ENCODE data around the gene CACNB1.

DNA sequence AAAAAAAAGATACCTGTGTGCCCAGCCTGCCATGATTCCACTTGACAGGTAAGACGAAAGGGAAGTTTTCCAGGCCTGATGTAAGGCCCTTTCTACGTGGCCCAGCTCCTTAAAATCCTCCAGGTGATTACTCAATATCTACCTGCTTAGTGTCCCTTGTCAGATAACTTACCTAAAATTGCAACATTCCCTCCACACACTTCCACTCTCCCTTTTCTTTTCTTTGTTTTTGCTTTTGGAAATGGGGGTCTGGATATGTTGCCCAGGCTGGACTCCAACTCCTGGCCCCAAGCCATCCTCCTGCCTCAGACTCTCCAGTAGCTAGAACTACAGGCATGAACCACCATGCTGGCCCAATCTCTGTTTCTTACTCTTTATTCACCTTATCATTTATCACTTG is 38.8 kb downstream of the CACNB1 start:
- TF ChIP-seq, protein P1, sequence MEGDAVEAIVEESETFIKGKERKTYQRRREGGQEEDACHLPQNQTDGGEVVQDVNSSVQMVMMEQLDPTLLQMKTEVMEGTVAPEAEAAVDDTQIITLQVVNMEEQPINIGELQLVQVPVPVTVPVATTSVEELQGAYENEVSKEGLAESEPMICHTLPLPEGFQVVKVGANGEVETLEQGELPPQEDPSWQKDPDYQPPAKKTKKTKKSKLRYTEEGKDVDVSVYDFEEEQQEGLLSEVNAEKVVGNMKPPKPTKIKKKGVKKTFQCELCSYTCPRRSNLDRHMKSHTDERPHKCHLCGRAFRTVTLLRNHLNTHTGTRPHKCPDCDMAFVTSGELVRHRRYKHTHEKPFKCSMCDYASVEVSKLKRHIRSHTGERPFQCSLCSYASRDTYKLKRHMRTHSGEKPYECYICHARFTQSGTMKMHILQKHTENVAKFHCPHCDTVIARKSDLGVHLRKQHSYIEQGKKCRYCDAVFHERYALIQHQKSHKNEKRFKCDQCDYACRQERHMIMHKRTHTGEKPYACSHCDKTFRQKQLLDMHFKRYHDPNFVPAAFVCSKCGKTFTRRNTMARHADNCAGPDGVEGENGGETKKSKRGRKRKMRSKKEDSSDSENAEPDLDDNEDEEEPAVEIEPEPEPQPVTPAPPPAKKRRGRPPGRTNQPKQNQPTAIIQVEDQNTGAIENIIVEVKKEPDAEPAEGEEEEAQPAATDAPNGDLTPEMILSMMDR (IDR thresholded peaks at IDR 0.05; ENCODE audit: low read depth, low read length): no peak
- no peak for TF ChIP-seq POLR2A (IDR thresholded peaks at IDR 0.05; ENCODE audit: extremely low read depth, insufficient read length)
- TF ChIP-seq, protein P2, sequence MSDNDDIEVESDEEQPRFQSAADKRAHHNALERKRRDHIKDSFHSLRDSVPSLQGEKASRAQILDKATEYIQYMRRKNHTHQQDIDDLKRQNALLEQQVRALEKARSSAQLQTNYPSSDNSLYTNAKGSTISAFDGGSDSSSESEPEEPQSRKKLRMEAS (IDR thresholded peaks at IDR 0.05; ENCODE audit: low read depth, low read length): no peak
- no peak for TF ChIP-seq MYC (IDR thresholded peaks at IDR 0.05; ENCODE audit: low read depth, low read length)

Data from NB4 (cell line).